ENCODE measurements around the gene COL15A1.

DNA sequence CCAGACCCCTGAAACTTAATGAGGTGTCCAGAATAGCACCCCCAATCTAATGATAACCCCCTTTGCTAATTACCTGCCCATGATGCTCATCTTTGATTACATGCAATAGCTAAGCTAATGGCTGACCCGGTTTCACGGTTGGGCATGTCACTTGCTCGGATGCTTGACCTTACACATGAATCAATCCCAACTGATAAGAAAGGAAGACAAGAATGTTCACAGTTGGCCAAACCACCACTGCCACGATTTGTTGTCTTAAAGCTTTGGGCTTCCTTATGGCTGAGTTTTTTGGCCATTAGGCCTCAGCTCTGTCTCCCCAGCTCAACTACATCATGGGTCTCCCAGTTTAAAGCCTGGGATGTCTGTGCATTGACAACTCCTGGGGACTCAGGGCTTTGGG, 108.1 kb downstream of the COL15A1 start:
- TF ChIP-seq, protein P1, sequence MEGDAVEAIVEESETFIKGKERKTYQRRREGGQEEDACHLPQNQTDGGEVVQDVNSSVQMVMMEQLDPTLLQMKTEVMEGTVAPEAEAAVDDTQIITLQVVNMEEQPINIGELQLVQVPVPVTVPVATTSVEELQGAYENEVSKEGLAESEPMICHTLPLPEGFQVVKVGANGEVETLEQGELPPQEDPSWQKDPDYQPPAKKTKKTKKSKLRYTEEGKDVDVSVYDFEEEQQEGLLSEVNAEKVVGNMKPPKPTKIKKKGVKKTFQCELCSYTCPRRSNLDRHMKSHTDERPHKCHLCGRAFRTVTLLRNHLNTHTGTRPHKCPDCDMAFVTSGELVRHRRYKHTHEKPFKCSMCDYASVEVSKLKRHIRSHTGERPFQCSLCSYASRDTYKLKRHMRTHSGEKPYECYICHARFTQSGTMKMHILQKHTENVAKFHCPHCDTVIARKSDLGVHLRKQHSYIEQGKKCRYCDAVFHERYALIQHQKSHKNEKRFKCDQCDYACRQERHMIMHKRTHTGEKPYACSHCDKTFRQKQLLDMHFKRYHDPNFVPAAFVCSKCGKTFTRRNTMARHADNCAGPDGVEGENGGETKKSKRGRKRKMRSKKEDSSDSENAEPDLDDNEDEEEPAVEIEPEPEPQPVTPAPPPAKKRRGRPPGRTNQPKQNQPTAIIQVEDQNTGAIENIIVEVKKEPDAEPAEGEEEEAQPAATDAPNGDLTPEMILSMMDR (IDR thresholded peaks at IDR 0.05) = no peak
- TF ChIP-seq POLR2A (IDR thresholded peaks at IDR 0.05) = no peak

All from stomach (tissue), 4 donors.